ENCODE data around the gene TACC2. TPM values are rescaled to one million over a fixed set of nuclear protein-coding genes. Genes with fewer than 3 reads are reported as not detected.

Gene TACC2
- total and polyA plus RNA-seq, 2 experiments from 2014 or later = 30.8 to 35.9 TPM

DNA sequence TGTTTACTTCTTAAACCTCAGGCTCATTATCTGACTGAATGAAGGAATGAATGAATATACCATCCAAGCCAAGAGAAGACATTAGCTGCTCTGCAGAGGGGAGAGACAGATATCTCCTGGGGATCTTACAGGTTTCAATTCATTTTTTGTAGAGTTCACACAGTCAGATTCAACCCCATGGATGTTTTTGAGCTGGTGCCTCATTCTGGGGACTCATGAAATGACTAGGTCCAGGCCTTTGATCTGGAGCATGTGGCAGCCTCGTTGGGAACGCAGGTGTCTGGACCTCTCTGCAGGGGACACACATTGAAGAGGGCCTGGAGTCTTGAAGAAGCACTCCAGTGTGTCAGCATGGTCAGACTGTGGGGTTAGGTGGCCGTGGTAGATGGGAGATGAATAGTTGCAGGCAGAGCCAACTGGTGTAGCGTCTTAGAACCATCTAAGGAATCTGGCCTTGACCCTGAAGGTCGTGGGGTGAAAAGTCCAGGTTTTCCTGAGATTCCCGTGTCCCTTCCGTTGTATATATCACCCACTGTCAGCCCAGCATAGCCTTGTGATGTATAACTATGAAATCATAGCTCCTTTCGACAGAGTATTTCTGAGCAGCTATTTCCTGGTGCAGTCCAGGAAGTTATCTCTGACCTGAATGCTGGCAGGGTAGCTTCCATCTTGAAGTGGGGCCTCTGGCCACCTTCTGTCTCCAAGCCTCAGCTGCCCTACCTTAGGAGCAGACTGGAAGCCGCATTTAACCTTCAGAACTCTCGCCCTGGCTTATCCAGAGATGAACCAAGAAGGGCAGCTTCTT lies 304.4 kb downstream of the TACC2 start:
- no peak overlapping the region for H3K27ac ChIP-seq (ENCODE audit: low read depth)
- no peaks in the 10 kb centered on the region for H3K9me2 ChIP-seq (ENCODE audit: insufficient read depth)
- H3F3A ChIP-seq (replicated peaks; ENCODE audit: low read depth) = no peaks in the 10 kb centered on the region
- 0 out of 3 replicates have a peak, but pooled peaks cover 3% of the 10 kb centered on the region for H3K4me1 Mint-ChIP-seq
- H3K4me3 ChIP-seq = no peak overlapping the region
- H3K27ac Mint-ChIP-seq = no peak overlapping the region
- no peak overlapping the region for H3K4me2 ChIP-seq
- ATAC-seq (no peak), DNase-seq (ENCODE audit: low spot score) (no peak)
- peaks cover 4% of the 10 kb centered on the region for H3K27me3 Mint-ChIP-seq (ENCODE audit: insufficient read depth, low read depth, poor library complexity)
- no peak overlapping the region for H3K4me3 Mint-ChIP-seq
- no peaks in the 10 kb centered on the region for H3K36me3 ChIP-seq (ENCODE audit: insufficient read depth)
- TF ChIP-seq, protein P1, sequence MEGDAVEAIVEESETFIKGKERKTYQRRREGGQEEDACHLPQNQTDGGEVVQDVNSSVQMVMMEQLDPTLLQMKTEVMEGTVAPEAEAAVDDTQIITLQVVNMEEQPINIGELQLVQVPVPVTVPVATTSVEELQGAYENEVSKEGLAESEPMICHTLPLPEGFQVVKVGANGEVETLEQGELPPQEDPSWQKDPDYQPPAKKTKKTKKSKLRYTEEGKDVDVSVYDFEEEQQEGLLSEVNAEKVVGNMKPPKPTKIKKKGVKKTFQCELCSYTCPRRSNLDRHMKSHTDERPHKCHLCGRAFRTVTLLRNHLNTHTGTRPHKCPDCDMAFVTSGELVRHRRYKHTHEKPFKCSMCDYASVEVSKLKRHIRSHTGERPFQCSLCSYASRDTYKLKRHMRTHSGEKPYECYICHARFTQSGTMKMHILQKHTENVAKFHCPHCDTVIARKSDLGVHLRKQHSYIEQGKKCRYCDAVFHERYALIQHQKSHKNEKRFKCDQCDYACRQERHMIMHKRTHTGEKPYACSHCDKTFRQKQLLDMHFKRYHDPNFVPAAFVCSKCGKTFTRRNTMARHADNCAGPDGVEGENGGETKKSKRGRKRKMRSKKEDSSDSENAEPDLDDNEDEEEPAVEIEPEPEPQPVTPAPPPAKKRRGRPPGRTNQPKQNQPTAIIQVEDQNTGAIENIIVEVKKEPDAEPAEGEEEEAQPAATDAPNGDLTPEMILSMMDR (conservative IDR thresholded peaks at IDR 0.05; ENCODE audit: low read depth in 2 of 2) = no peak
- no peak for TF ChIP-seq EZH2phosphoT487 (IDR thresholded peaks at IDR 0.05; ENCODE audit: unreplicated experiment)
- no peaks in the 10 kb centered on the region for H3K27me3 ChIP-seq (ENCODE audit: insufficient read depth)
- no peaks in the 10 kb centered on the region for H3K36me3 Mint-ChIP-seq (ENCODE audit: low read depth)
- H3K4me1 ChIP-seq (ENCODE audit: insufficient read depth) = no peaks in the 10 kb centered on the region
- no peaks in the 10 kb centered on the region for H4K20me1 ChIP-seq (replicated peaks; ENCODE audit: insufficient read depth)
- H3K9me3 Mint-ChIP-seq = no peaks in the 10 kb centered on the region
- no peaks in the 10 kb centered on the region for H3K79me2 ChIP-seq (replicated peaks; ENCODE audit: insufficient read depth)
- no peak overlapping the region for H2AFZ ChIP-seq

DNA sequence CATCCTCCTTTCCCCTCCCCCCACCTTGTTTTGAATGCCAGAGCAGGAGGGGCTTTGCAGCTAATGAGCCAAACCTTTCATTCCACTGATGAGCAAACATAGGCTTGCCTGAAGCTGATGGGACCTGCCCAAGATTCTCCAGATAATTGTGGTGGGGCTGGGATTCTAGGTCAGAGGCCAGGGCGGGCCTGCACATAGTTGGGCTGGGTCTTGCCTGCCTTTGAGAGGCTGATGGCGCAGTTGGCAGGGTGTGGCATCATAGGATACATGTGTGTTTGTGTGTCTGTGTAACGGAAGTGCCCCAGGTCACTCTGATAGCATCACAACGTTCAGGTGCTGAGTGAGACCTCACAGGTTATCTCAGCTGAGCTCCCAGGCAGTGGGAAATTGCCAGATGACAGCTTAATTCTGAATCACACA lies 305.0 kb downstream of the TACC2 start:
- no peaks in the 10 kb centered on the region; the same call in 2 of the 3 replicates for H3K4me1 Mint-ChIP-seq
- no peaks in the 10 kb centered on the region for H3K36me3 ChIP-seq (ENCODE audit: insufficient read depth)
- H3K27me3 ChIP-seq (ENCODE audit: insufficient read depth) = no peaks in the 10 kb centered on the region
- no peaks in the 10 kb centered on the region for H3K4me1 ChIP-seq (ENCODE audit: insufficient read depth)
- H4K20me1 ChIP-seq (replicated peaks; ENCODE audit: insufficient read depth) = no peaks in the 10 kb centered on the region
- TF ChIP-seq CREB1 (CRISPR knock-in tag; IDR thresholded peaks at IDR 0.05; ENCODE audit: low read depth) = no peak
- no peak for TF ChIP-seq JUNB (IDR thresholded peaks at IDR 0.05; ENCODE audit: unreplicated experiment)
- no peak for TF ChIP-seq ETS1 (IDR thresholded peaks at IDR 0.05)
- no peak for TF ChIP-seq EZH2 (IDR thresholded peaks at IDR 0.05; ENCODE audit: low read depth, unreplicated experiment)
- no peak for TF ChIP-seq ZNF331 (CRISPR knock-in tag; IDR thresholded peaks at IDR 0.05; ENCODE audit: low read depth)
- no peak for TF ChIP-seq POLR2AphosphoS5 (IDR thresholded peaks at IDR 0.05; ENCODE audit: low read depth)
- ATAC-seq = no peak
- no peak overlapping the region for H3K27ac ChIP-seq (ENCODE audit: low read depth)
- H3K4me2 ChIP-seq = no peak overlapping the region
- H3K4me3 ChIP-seq = no peak overlapping the region
- no peaks in the 10 kb centered on the region for H3K9me2 ChIP-seq (ENCODE audit: insufficient read depth)
- H2AFZ ChIP-seq = no peak overlapping the region
- no peaks in the 10 kb centered on the region for H3K36me3 Mint-ChIP-seq (ENCODE audit: low read depth)
- H3K27me3 Mint-ChIP-seq (ENCODE audit: insufficient read depth, low read depth, poor library complexity) = peaks cover 6% of the 10 kb centered on the region
- no peaks in the 10 kb centered on the region for H3K79me2 ChIP-seq (replicated peaks; ENCODE audit: insufficient read depth)
- no peak overlapping the region for H3K27ac Mint-ChIP-seq
- DNase-seq (ENCODE audit: low spot score) = no peak
- H3K4me3 Mint-ChIP-seq = no peak overlapping the region
- no peaks in the 10 kb centered on the region for H3F3A ChIP-seq (replicated peaks; ENCODE audit: low read depth)
- H3K9me3 Mint-ChIP-seq = no peaks in the 10 kb centered on the region
